H7 (cell line): ENCODE measurements around the gene RBM38. TPM values are rescaled to one million over a fixed set of nuclear protein-coding genes. Genes with fewer than 3 reads are reported as not detected.
"Not testable (repeated sequence)": the region's sequence is repeated elsewhere in the genome, so short reads cannot be mapped to it uniquely, and the experiment has no call there.

ENCODE experiments used
- DNase-seq: peaks from one replicate; pipeline ENCODE4 v3.0.0; 2012
- H3K27me3 ChIP-seq: 2 replicates; pipeline ENCODE4 v1.6.0; 2011; ENCODE audit warnings: mild to moderate bottlenecking, low read length; ENCODE audit not compliant: control insufficient read depth, insufficient read depth
- H3K36me3 ChIP-seq: replicated peaks from 2 replicates; pipeline ENCODE4 v1.5.1; 2011; ENCODE audit warnings: low read length; ENCODE audit not compliant: control insufficient read depth, insufficient read depth
- H3K4me3 ChIP-seq: 2 replicates; pipeline ENCODE4 v1.5.1; 2011; ENCODE audit warnings: low read depth, mild to moderate bottlenecking, control low read depth, low read length, moderate library complexity; ENCODE audit not compliant: insufficient read depth
- total RNA-seq: library from RNA; depleted of rRNA; stranded (reverse); fragments of >200 nt; shearing (Covaris generic); gene quantifications from 2 replicates; pipeline ENCODE4 v1.2.3, GENCODE V29; 2014

Gene RBM38
- total RNA-seq, 1 experiment from 2014 or later = 91.7 TPM

GRCh38 chr20:57421253-57422220, 30.3 kb downstream of the RBM38 start:
- Histone ChIP-seq H3K27me3 (no peaks in the 10 kb centered on the region), H3K4me3 (no peak overlapping the region), H3K36me3 (no peaks in the 10 kb centered on the region)
- DNase-seq = no peak

DNA sequence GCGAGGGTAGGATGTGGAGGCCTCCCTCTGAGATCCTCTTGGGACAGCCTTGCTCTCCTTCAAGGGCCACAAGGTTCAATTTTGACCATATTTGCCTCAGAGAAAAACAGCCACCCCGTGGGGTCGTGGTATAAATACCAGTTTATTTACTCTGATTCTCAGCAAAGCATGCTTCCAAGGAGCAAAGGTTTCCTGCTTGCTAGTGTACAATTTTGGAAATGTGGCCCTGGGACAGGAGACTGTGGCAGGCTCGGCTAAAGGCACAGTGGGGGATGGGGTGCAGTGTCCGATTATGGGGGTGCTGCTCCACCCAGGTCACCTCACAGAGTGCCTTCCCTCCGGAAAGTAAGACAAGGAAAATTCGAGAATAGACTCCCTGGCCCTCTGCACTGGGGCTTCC, 31.1 kb downstream of the RBM38 start:
- Histone ChIP-seq H3K27me3 (no peaks in the 10 kb centered on the region), H3K36me3 (no peaks in the 10 kb centered on the region), H3K4me3 (no peak overlapping the region)
- no peak for DNase-seq

- Histone ChIP-seq H3K36me3 (no peaks in the 10 kb centered on the region), H3K4me3 (no peak overlapping the region), H3K27me3 (no peaks in the 10 kb centered on the region)
- DNase-seq = peak; percentile 87
These were observed 34.2 kb downstream of the RBM38 start for GRCh38 chr20:57425150-57426013.

DNA sequence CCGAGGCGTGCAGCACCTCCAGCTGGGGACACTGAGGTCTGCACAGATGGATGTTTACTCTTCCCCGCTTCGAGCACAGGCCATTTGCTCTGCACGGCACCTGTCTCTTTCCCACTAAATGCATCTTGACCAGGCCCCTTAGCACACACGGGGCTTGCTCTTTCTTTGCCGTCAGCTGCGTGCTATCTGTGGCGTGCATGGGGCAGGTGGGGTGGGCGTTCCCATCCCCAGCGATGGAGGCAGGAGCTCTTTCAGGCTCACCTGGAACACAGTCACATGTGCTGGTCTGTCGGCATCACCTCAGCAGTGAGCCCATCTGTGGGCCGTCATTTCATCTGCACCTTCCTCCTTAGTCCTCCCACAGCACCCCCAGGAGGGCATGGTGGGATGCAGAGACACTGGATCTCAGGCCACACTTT, 35.1 kb downstream of the RBM38 start:
- no peaks in the 10 kb centered on the region for H3K27me3 ChIP-seq
- no peak overlapping the region for H3K4me3 ChIP-seq
- DNase-seq = peak; percentile 72
- no peaks in the 10 kb centered on the region for H3K36me3 ChIP-seq

- H3K36me3 ChIP-seq = no peaks in the 10 kb centered on the region
- DNase-seq = no peak
- no peak overlapping the region for H3K4me3 ChIP-seq
- H3K27me3 ChIP-seq = no peaks in the 10 kb centered on the region
These were observed 35.6 kb downstream of the RBM38 start for GRCh38 chr20:57426831-57427230.

GRCh38 chr20:57428324-57429158, 37.3 kb downstream of the RBM38 start:
- no peak overlapping the region for H3K4me3 ChIP-seq
- DNase-seq = peak; percentile 71
- no peaks in the 10 kb centered on the region for H3K27me3 ChIP-seq
- H3K36me3 ChIP-seq = no peaks in the 10 kb centered on the region

- DNase-seq = no peak
- Histone ChIP-seq H3K36me3 (no peaks in the 10 kb centered on the region), H3K27me3 (no peaks in the 10 kb centered on the region), H3K4me3 (no peak overlapping the region)
These were observed 37.9 kb downstream of the RBM38 start for GRCh38 chr20:57429159-57429496.

DNA sequence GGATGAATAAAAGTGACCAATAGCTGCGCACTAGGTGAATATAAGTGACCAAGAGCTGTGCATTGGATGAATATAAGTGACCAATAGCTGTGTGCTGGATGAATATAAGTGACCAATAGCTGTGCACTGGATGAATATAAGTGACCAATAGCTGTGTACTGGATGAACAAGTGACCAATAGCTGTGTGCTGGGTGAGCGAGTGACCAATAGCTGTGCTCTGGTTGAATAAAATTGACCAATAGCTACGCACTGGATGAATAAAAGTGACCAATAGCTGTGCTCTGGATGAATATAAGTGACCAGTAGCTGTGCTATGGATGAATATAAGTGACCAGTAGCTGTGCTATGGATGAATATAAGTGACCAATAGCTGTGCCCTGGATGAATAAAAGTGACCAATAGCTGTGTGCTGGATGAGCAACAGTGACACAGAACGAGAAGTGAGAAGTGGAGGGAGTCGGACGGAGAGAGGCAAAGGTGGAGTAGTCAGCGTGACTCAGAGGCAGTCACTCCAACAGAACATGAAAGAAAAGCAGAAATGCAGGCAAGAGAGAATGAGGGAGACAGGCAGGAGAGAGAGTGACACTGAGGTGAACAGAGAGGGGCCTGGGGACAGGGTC, 38.5 kb downstream of the RBM38 start:
- H3K36me3 ChIP-seq = no peaks in the 10 kb centered on the region
- DNase-seq = no peak
- no peak overlapping the region for H3K4me3 ChIP-seq
- H3K27me3 ChIP-seq = no peaks in the 10 kb centered on the region

GRCh38 chr20:57430201-57430596, 39.0 kb downstream of the RBM38 start:
- H3K4me3 ChIP-seq, H3K36me3 ChIP-seq, H3K27me3 ChIP-seq, DNase-seq: not testable (repeated sequence)

GRCh38 chr20:57431539-57431835, 40.3 kb downstream of the RBM38 start:
- Histone ChIP-seq H3K27me3 (no peaks in the 10 kb centered on the region), H3K36me3 (no peaks in the 10 kb centered on the region), H3K4me3 (no peak overlapping the region)
- DNase-seq = no peak

DNA sequence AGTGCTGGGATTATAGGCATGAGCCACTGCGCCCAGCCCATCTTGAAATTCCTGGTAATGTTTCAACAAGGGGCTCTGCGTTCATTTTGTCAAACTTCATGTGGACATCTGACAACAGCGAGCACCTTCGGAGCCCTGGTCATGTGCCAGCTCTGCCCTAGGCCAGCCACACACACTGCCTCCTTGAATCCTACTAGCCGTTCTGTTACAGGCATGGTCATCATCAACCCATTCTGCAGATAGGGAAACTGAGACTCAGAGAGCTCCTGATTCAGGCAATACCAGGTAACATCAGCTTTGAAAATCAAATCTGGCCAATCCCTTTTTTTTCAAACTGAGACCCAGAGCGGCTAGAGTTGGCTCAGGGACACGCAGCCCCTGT, 41.3 kb downstream of the RBM38 start:
- DNase-seq = no peak
- H3K36me3 ChIP-seq = no peaks in the 10 kb centered on the region
- H3K27me3 ChIP-seq = no peaks in the 10 kb centered on the region
- no peak overlapping the region for H3K4me3 ChIP-seq

- peak; percentile 55 for DNase-seq
- H3K27me3 ChIP-seq = no peaks in the 10 kb centered on the region
- no peaks in the 10 kb centered on the region for H3K36me3 ChIP-seq
- H3K4me3 ChIP-seq = no peak overlapping the region
These were observed 41.8 kb downstream of the RBM38 start for GRCh38 chr20:57432862-57433491.

- no peak for DNase-seq
- H3K27me3 ChIP-seq = no peaks in the 10 kb centered on the region
- no peaks in the 10 kb centered on the region for H3K36me3 ChIP-seq
- H3K4me3 ChIP-seq = no peak overlapping the region
These were observed 42.6 kb downstream of the RBM38 start for GRCh38 chr20:57433657-57434389.
